ENCODE measurements around the gene MRPS27. TPM values are rescaled to one million over a fixed set of nuclear protein-coding genes. Genes with fewer than 3 reads are reported as not detected.
A peak's percentile ranks its signal among the peaks of the same experiment; 100 is the strongest.

Gene MRPS27
- polyA plus RNA-seq, 2 of the 4 experiments (the other 2 are of a cell fraction), result 81.0 to 141 TPM

- no peak for DNase-seq (ENCODE audit: low read depth in 1 of 2, low spot score in 1 of 2)
- POLR2A ChIA-PET, result interaction anchor here (0.6 kb wide), 1 partner anchor 15 kb away, joined by 3 read pairs; no protein-coding TSS in a partner anchor
- FAIRE-seq, result no peak
- WGBS (ENCODE audit: missing lambda C conversion rate), result 86% methylated on average over 3 of the region's 3 CpGs
- TF ChIP-seq BCL3 (IDR thresholded peaks at IDR 0.05) (no peak), MAFK (IDR thresholded peaks at IDR 0.05; ENCODE audit: partially characterized antibody) (peak; percentile 81), PHF8 (IDR thresholded peaks at IDR 0.05; ENCODE audit: borderline replicate concordance, low read depth) (no peak), NFE2L2 (conservative IDR thresholded peaks at IDR 0.05; ENCODE audit: low read length) (peak; percentile 72), HES2 (IDR thresholded peaks at IDR 0.05) (no peak), RAD21 (conservative IDR thresholded peaks at IDR 0.05 in 1 of 2, IDR thresholded peaks at IDR 0.05 in 1 of 2) (no peak)
- ATAC-seq, result no peak
- CTCF ChIA-PET, result interaction anchor here (0.6 to 1.2 kb wide), 4 partner anchors 12 to 183 kb away, joined by 3 read pairs; no protein-coding TSS in a partner anchor
- Histone ChIP-seq H3K27ac (peak overlapping the region; percentile 35 to 73; a peak in 4 of 6 replicates), H3K4me3 (no peak overlapping the region), H3K9me3 (no peaks in the 10 kb centered on the region), H3K4me1 (peaks cover 17% of the 10 kb centered on the region), H3K4me2 (0 out of 3 replicates have a peak overlapping the region, but pooled peaks have one; percentile 11)
Observed at GRCh38 chr5:72293495-72294055, 26.5 kb downstream of the MRPS27 start.

- no peak overlapping the region for H3K4me3 ChIP-seq
- no peak for DNase-seq (ENCODE audit: low read depth in 1 of 2, low spot score in 1 of 2)
- H3K4me1 ChIP-seq, result peaks cover 17% of the 10 kb centered on the region
- no peak overlapping the region for H3K27ac ChIP-seq
- TF ChIP-seq SREBF2 (IDR thresholded peaks at IDR 0.05) (no peak), HDAC2 (IDR thresholded peaks at IDR 0.05) (no peak), NFE2L2 (conservative IDR thresholded peaks at IDR 0.05; ENCODE audit: low read length) (no peak), MYC (IDR thresholded peaks at IDR 0.05; ENCODE audit: borderline replicate concordance, low read length) (no peak), RNF2 (IDR thresholded peaks at IDR 0.05; ENCODE audit: borderline replicate concordance, low read depth) (no peak), ELK1 (IDR thresholded peaks at IDR 0.05; ENCODE audit: low read depth, low read length) (no peak), CEBPB (IDR thresholded peaks at IDR 0.05) (no peak), HES2 (IDR thresholded peaks at IDR 0.05) (no peak), SMC3 (IDR thresholded peaks at IDR 0.05) (no peak), BCL3 (IDR thresholded peaks at IDR 0.05) (no peak), PHF8 (IDR thresholded peaks at IDR 0.05; ENCODE audit: borderline replicate concordance, low read depth) (no peak), USF2 (IDR thresholded peaks at IDR 0.05) (no peak), RCOR1 (IDR thresholded peaks at IDR 0.05; ENCODE audit: low read depth, low read length) (no peak), EHF (CRISPR knock-in tag; IDR thresholded peaks at IDR 0.05) (no peak), HOXB13 (CRISPR knock-in tag; IDR thresholded peaks at IDR 0.05; ENCODE audit: low read depth) (no peak), CHD4 (IDR thresholded peaks at IDR 0.05; ENCODE audit: borderline replicate concordance) (no peak)
- FAIRE-seq, result no peak
- no peak for ATAC-seq
- POLR2A ChIA-PET, result no interaction called here
- CTCF ChIA-PET, result interaction anchor here (0.8 to 1.4 kb wide), 6 partner anchors 10 to 510 kb away, joined by 3 to 4 read pairs (median 4); no protein-coding TSS in a partner anchor
- WGBS (ENCODE audit: missing lambda C conversion rate), result 90% methylated on average over 1 of the region's 1 CpG
- no peaks in the 10 kb centered on the region for H3K9me3 ChIP-seq
- no peak overlapping the region for H3K4me2 ChIP-seq
Observed at GRCh38 chr5:72292411-72292810, 27.6 kb downstream of the MRPS27 start.
